ENCODE measurements around the gene ZMYM4.
"Not testable (repeated sequence)": the region's sequence is repeated elsewhere in the genome, so short reads cannot be mapped to it uniquely, and the experiment has no call there.

The ZMYM4 gene

DNA sequence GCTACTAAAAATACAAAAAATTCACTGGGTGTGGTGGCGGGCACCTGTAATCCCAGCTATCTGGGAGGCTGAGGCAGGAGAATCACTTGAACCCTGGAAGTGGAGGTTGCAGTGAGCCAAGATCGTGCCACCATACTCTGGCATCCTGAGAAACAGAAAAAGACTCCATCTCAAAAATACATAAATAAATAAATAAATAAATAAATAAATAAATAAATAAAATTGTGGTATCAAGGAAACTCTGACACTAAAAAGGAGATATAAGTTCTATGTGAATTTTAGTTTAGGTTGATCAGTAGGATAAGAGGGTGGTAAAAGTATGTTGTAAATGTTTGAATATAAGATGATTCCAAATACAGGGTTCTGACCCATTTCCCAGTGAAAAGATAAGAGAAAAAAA lies 63.1 kb downstream of the ZMYM4 start:
- DNase-seq = not testable (repeated sequence)

DNA sequence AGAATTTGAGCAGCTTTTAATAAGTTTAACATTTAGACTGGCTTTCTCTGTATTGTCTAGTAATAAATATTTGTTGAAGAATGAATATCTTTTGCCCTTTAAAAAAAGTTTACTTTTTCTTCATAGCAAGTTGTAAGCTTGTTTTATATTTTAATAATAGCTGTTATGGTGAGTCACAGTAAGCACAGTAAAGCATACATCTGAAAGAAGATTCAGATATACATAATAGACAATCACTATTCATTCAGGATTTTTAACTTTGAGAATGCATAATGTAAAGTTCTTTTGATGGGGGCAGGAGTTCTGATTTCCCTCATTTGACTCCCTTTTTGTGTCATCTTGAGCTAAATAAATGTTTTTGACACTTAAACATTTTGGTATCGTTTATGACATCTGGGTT lies 66.0 kb downstream of the ZMYM4 start:
- DNase-seq = no peak

DNA sequence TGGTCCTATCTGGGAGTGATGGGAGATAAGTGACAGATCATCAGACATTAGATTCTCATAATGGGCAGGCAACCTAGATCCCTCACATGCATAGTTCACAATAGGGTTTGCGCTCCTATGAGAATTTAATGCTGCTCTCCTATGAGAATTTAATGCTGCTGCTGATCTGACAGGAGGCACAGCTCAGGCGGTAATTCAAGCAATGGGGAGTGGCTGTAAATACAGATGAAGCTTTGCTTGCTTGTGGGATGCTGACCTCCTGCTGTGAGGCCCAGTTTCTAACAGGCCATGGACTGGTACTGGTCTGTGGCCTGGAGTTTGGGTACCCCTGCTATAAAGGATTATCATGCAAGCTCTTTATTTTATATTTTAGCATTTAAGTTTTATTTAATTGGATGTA lies 72.0 kb downstream of the ZMYM4 start:
- DNase-seq = no peak

DNA sequence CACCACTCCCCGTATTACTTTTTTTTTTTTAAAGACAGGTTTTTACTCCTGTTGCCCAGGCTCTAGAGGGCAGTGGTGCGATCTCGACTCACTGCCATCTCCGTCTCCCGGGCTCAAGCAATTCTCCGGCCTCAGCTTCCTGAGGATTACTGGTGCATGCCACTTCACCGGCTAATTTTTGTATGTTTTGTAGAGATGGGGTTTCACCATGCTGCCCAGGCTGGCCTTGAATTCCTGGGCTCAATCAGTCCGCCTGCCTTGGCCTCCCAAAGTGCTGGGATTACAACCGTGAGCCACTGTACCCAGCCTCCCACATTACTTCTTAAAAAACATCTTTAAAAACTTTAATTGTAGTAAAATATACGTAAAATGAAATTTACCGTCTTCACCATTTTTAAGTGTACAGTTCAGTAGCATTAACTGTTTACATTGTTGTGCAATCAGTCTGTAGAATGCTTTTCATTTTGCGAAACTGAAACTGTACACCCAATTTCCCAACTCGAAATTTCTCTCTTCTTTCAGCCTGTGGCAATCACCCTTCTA lies 77.0 kb downstream of the ZMYM4 start:
- no peak for DNase-seq

DNA sequence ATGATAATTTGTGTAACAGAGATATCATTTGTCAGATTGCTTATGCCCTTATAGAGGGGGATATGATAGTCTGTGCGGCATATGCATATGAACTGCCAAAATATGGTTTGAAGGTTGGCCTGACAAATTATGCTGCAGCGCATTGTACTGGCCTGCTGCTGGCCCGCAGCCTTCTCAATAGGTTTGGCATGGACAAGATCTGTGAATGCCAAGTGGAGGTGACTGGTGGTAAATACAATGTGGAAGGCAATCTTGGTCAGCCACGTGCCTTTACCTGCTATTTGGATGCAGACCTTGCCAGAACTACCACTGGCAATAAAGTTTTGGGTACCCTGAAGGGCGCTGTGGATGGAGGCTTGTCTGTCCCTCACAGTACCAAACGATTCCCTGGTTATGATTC lies 82.4 kb downstream of the ZMYM4 start:
- DNase-seq = no peak

DNA sequence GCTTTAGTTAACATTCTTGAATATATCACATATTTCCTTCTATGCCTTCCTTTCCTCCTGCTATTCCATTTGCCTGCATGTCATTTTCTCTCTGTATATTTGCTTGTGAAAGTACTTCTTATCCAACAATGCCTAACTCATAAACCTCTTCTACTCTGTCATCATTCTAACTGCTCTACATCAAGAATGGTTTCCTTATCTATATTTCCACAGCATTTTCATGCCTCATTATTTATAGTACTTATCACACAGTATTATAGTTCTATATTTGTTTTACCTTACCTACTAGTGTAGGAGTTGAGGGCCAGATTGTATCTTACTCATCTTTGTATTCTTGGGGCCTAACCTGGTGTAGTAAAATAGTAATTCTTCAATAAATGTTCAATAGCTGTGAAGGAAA lies 91.5 kb downstream of the ZMYM4 start:
- no peak for DNase-seq

DNA sequence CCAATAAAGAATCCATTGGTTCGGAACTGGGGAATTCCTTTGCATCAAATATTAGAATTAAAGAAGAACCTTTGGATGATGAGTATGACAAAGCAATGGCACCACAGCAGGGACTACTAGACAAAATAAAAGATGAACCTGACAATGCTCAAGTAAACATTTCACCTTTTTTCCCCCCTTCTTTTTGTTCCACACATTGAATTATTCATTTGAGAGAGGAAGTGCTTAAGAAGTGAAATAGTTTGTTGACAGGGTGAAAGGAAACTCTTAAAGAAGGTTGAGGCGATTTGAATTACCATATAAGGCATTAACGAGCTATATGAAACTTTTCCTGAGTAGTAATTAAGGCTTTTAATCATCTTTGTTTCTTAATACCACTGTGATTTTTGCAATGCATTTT lies 93.1 kb downstream of the ZMYM4 start:
- DNase-seq = no peak

DNA sequence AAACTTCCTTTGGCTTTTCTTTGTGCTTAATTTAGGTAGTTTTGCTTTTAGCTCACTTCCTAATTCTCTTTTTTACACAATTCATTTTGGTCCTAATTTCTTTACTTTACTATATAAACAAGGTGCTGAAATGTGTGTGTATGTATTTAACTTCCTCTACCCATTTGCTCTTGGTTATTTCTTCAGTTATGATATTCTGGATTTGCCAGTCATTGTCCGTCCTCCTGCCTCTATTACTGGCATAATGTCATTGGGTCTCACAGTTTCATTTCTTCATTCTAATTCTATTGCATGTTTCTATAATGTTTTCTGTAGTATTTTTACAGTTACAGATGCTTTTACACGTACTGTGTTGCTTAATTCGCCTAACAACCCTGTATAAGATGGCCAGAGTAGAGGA lies 96.2 kb downstream of the ZMYM4 start:
- DNase-seq = no peak

DNA sequence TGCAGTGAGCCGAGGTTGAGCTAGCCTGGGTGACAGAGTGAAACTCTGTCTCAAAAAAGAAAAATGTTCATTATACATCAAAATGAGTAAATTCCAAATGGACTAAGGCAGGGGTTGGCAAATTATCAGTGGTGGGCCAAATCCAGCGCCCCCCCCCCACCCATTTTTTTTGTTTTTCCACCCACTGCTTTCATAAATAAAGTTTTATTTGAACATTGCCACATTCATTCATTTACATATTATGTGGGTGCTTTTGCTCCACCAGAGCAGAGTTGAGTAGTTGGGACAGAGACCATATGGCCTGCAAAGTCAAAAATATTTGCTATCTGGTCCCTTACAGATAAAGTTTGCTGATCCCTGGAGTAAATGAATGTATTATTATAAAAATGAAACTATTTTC lies 99.4 kb downstream of the ZMYM4 start:
- no peak for DNase-seq

DNA sequence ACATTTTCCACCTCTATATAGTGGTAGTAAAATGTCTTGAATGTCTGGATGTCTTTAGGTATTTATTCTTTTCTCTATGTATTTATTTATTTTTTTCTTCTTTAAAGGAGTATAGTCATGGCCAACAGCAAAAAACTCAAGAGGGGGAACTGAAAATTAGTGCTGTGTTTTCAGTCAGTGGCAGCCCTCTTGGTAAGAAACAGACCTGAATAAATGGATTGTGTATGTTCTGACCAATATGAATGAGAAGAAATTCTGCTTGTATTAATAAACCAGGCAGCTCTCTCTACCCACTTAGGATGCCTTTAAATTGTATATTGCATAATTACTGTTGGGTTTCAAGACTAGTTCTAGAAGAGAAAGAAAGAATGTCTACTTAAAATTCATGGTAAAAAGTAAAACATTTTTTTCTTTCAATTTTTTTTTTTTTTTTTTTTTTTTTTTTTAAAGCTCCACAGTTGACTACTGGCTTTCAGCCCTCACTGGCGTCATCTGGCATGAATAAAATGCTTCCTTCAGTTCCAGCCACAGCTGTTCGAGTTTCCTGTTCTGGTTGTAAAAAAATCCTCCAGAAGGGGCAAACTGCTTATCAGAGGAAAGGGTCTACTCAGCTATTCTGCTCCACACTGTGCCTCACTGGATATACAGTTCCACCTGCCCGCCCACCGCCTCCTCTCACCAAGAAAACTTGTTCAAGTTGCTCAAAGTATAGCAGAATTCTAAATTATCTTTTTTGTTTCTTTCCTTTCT lies 101.6 kb downstream of the ZMYM4 start:
- no peak for DNase-seq

DNA sequence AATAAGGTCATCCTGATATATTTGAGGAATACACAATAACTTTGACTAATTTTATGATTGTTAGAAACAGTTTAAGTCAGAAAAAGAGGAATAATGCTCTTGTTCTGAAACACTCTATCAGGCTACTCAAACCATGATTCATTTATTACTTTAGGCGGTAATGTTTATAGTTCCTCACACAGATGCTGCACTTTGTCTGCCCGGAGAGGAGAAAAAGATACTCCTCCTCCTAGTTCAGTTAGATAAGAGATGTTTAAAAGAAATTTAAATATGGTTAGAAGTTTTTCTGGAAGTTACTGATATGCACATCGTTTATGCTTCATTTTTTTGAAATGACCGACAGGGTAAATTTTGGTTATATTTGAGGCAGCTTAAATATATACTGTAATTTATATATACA lies 103.0 kb downstream of the ZMYM4 start:
- no peak for DNase-seq

DNA sequence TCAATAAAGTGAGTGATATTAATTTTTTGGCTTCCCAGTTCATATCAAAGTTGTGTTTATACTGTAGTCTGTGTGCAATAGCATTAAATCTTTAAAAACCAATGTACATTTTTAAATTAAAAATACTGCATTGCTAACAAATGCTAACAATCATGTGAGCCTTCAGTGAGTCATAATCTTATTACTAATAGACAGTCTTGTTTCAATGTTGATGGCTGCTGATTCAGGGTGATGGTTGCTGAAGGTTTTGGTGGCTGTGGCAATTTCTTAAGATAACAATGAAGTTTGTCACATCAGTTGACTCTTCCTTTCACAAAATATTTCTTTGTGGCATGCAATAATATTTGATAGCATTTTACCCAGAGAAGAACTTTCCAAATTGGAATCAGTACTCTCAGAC lies 109.0 kb downstream of the ZMYM4 start:
- DNase-seq = no peak

DNA sequence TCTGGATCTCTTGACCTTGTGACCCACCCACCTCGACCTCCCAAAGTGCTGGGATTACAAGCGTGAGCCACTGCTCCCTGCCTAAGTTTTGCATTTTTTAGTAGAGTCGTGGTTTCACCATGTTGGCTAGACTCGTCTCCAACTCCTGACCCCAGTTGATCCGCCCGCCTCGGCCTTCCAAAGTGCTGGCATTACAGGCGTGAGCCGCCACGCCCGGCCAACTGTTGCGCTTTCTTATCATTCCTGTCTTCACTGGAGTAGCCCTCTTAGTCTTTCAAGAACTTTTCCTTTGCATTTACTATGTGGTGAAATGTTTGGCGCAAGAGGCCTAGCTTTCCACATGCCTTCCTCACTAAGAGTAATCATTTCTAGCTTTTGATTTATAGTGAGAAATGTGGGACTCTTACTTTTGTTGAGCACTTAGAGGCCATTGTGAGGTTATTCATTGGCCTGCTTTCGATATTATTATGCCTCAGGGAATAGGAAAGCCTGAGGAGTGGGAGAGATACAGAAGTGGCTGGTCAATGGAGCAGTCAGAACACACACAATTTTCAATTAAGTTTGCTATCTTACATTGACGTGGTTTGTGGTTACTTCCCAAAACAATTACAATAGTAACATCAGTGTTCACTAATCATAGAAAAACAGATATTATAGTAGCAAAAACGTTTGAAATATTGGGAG lies 111.0 kb downstream of the ZMYM4 start:
- DNase-seq = no peak

DNA sequence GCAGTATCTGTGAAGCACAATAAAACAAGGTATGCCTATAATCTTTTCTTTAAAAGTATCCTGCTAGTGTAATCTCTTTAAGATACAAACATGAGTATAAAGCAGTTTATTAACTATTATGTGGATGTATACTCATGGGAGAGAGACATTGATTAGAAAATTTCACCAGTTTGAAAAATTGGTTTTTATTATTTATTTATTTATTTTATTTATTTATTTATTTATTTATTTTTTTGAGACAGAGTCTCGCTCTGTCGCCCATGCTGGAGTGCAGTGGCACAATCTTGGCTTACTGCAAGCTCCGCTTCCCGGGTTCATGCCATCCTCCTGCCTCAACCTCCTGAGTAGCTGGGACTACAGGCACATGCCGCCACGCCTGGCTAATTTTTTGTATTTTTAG lies 111.6 kb downstream of the ZMYM4 start:
- DNase-seq = not testable (repeated sequence)

DNA sequence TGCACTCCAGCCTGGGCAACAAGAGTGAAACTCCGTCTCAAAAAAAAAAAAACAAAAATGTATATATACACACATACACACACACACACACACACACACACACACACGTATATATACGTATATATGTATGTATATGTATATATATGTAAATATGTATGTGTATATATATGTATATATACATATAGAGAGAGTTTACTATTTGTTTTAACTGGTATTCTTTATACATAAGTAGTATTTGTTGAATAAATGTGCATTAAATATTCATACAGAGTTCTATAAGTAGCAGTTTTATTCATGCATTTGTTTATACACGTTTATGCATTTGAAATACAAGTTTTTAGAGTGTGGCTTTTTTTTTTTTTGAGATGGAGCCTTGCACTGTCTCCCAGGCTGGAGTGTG lies 113.6 kb downstream of the ZMYM4 start:
- DNase-seq = no peak

DNA sequence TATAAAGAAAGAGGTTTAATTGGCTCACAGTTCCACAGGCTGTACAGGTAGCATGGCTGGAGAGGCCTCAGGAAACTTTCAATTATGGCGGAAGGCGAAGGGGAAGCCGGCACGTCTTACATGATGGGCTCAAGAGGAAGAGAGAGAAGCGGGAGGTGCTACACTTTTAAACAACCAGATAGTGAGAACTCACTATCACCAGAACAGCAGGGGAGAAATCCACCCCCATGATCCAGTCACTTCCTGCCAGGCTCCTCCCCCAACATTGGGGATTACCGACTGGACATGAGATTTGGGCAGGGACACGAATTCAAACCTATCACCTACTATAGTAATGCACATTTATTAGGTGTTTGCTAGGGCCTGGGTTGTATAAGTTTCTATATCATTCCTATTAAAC lies 117.8 kb downstream of the ZMYM4 start:
- DNase-seq = no peak

DNA sequence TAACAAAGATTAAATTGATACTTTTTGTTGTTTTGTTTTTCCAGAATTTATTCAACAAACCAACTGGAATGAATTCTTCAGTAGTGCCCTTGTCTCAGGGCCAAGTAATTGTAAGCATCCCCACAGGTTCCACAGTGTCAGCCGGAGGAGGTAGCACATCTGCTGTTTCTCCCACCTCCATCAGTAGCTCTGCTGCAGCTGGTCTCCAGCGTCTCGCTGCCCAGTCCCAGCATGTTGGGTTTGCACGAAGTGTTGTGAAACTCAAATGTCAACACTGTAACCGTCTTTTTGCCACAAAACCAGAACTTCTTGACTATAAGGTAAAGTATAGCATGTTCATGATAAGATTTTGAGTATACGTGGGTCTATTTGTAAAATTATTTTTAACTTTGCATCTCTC lies 118.5 kb downstream of the ZMYM4 start:
- no peak for DNase-seq

DNA sequence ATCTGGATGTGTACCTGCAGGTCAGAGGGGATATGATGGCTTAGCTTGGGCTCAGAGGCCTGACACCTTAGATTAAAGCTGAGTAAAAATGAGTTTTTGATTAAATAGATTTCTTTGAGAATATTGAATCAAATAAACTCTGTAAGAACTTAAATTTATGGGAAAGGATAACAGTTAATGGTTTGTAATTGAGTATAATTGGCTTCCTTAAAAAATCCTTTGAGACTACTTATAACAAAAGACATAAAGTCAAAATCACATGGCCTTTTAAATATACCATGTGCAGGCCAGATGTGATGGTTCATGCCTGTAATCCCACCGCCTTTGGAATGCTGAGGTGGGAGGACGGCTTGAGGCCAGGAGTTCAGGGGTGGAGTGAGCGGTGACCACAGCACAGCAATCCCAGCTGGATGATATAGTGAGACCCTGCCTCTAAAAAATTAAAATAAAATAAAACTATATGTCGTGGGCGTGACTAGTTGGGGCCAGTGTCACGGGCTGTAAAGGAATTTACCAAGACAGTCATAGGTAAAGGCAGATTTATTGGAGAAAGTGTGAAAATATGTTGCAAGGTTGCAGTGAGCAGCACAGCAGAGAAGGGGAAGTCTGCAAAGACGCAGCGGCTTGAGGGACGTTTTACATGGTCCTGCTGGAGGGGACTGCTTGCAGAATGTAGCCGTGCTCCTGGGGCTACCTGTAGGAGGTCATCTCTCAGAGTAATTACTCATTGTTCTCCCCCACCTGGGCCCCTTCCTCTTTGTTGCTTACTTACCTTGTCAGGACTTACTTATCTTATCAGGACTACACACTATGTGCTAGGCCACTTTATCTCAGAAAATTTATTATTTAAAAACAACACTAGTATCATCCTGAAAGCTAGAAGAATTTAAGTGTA lies 122.3 kb downstream of the ZMYM4 start:
- DNase-seq = no peak

DNA sequence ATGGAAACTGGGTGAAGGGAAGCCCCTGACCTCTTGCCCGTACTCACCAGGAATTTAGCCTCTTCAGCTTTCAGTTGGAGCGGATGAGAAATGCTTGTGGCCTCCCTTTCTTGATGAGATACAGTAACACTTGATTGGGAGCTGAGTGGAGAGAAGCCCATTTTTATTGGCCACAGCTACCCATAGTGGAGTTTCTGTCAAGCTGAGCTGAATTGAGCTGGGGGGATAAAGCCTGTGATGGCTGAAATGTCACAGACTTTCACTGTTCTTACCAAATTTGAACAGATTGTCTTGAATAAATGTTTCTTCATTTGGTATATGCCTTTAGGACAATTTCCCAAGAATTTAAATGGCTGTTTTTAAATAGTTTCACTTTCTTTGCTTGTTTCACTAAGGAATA lies 125.9 kb downstream of the ZMYM4 start:
- no peak for DNase-seq

DNA sequence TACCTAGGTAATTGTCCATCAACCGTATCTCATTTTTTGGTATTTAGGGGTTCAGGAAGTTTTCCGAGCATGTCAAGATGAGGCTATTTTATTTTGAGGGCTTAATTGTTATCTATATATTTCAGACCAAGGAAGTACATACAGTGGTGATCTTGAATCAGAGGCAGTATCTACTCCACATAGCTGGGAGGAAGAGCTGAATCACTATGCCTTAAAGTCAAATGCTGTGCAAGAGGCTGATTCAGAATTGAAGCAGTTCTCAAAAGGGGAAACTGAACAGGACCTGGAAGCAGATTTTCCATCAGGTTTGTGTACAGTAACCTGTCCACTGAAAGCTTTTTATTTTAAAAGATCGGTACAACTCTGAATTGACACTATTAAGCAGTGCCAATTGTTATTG lies 130.2 kb downstream of the ZMYM4 start:
- no peak for DNase-seq

DNA sequence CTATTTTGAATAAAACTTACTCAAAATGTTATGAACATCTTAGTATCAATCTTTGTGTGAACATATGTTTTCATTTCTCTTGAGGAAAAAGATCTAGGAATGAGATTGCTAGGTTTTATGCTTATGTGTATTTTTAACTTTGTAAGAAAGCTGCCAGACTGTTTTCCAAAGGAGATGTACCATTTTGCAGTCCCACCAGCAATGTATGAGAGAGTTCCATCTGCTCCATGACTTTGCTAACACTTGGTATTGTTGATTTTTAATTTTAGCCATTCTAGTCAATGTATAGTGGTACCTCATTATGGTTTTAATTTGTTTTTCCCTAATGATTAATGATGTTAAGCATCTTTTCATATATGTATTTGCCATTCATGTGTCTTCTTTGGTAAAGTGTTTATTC lies 132.5 kb downstream of the ZMYM4 start:
- no peak for DNase-seq

DNA sequence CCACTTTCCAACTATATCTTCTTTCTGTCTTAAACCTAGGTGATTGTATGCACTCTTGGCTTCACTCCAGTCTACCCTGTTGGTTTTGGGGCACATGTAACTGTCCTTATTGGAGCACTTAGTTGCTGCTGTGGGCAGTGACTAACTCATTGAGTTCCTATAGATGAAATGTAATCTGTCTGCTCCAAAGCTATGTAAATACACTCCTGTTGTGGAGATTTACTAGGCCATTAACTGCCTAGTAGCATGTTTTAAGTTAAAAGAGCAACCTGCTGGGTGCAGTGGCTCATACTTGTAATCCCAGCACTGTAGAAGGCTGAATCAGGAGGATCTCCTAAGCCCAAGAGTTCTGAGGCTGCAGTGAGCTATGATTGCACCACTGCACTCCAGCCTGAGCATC lies 137.6 kb downstream of the ZMYM4 start:
- no peak for DNase-seq

DNA sequence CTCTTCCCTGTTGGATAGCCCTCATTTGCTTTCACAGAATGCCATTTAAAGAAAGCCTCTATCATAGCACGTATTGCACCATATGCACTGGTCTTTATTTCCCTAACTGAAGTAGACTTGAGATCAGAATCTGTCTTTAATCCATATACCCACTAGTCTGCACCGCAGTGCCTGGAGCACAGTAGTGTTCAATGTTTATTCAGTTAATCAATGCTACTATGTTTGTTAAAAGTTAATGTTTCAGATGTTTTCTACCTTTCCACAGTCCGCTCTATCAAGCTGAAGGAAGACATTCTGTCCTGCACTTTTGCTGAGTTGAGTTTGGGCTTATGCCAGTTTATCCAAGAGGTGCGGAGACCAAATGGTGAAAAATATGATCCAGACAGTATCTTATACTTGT lies 139.2 kb downstream of the ZMYM4 start:
- DNase-seq = no peak

DNA sequence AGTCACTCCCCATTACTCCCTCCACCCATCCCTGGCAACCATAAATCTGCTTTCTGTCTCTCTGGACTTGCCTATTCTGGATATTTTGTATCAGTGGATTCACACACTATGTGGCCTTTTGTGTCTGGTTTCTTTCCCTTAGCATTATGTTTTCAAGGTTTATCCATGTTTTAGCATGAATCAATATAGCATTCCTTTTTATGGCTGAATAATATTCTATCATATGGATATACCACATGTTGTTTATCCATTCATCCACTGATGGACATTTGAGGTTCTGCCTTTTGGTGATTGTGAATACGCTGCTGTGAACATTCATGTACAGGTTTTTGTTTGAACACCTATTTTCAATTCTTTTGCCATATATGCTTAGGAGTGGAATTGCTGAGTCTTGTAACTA lies 140.4 kb downstream of the ZMYM4 start:
- DNase-seq = no peak
